Omental fat pad (tissue), 4 donors: ENCODE measurements around the gene LPP. TPM values are rescaled to one million over a fixed set of nuclear protein-coding genes. Genes with fewer than 3 reads are reported as not detected.

Experiments
- ATAC-seq: fragments of 150-250 bp; one replicate; pipeline ENCODE4 v1.9.1; 2016; ENCODE audit warnings: mild to moderate bottlenecking, moderate library complexity; ENCODE audit not compliant: low FRiP score
- DNase-seq: peaks from one replicate; pipeline ENCODE4 v3.0.0-alpha.2; 2019; ENCODE audit warnings: low spot score
- CTCF ChIP-seq, 3 donors: fragments of 450-650 bp; IDR thresholded peaks; one replicate each; pipeline ENCODE4 v1.5.1; 2016 to 2017; ENCODE audit warnings: antibody characterized with exemption in 3 of 3, mild to moderate bottlenecking in 3 of 3, moderate library complexity in 2 of 3
- total RNA-seq, 4 donors: library from RNA; depleted of rRNA; stranded (reverse); fragments of >200 nt; gene quantifications; one replicate each; pipeline ENCODE4 v1.1.0, GENCODE V29; 2016

Gene LPP
- total RNA-seq, 4 donors from 2014 or later: 113 to 302 (median 126) TPM

GRCh38 chr3:188503647-188504046 is 349.7 kb downstream of the LPP start:
- ATAC-seq: no peak
- DNase-seq: no peak

GRCh38 chr3:188505151-188505550 is 351.2 kb downstream of the LPP start:
- TF ChIP-seq CTCF (IDR thresholded peaks at IDR 0.05): no peak
- DNase-seq (no peak), ATAC-seq (no peak)

More at GRCh38 chr3:188503647-188504046, 349.7 kb downstream of the LPP start:
- TF ChIP-seq CTCF (IDR thresholded peaks at IDR 0.05): no peak

GRCh38 chr3:188505911-188506310 is 352.0 kb downstream of the LPP start:
- no peak for TF ChIP-seq CTCF (IDR thresholded peaks at IDR 0.05)
- DNase-seq (no peak), ATAC-seq (no peak)

GRCh38 chr3:188506446-188506845 is 352.5 kb downstream of the LPP start:
- ATAC-seq: no peak

GRCh38 chr3:188507244-188507720 is 353.3 kb downstream of the LPP start:
- no peak for TF ChIP-seq CTCF (IDR thresholded peaks at IDR 0.05)
- DNase-seq (no peak), ATAC-seq (no peak)

More at GRCh38 chr3:188506446-188506845, 352.5 kb downstream of the LPP start:
- no peak for TF ChIP-seq CTCF (IDR thresholded peaks at IDR 0.05)
- no peak for DNase-seq

GRCh38 chr3:188508454-188508853 is 354.5 kb downstream of the LPP start:
- DNase-seq (no peak), ATAC-seq (no peak)
- TF ChIP-seq CTCF (IDR thresholded peaks at IDR 0.05): no peak

GRCh38 chr3:188509316-188509715 is 355.4 kb downstream of the LPP start:
- DNase-seq: no peak
- no peak for TF ChIP-seq CTCF (IDR thresholded peaks at IDR 0.05)
- ATAC-seq: no peak
